HG02798 (cell line): ENCODE measurements around the gene DDC.
"Not testable (repeated sequence)": the region's sequence is repeated elsewhere in the genome, so short reads cannot be mapped to it uniquely, and the experiment has no call there.

ENCODE experiments used
- ATAC-seq: cut with Tn5 transposase; IDR thresholded peaks from one replicate; pipeline ENCODE4 v1.9.1; 2021; ENCODE audit warnings: mild to moderate bottlenecking; ENCODE audit not compliant: unreplicated experiment, poor library complexity

DDC gene

GRCh38 chr7:50557099-50557498 is 8.1 kb downstream of the DDC start:
- ATAC-seq: no peak

DNA sequence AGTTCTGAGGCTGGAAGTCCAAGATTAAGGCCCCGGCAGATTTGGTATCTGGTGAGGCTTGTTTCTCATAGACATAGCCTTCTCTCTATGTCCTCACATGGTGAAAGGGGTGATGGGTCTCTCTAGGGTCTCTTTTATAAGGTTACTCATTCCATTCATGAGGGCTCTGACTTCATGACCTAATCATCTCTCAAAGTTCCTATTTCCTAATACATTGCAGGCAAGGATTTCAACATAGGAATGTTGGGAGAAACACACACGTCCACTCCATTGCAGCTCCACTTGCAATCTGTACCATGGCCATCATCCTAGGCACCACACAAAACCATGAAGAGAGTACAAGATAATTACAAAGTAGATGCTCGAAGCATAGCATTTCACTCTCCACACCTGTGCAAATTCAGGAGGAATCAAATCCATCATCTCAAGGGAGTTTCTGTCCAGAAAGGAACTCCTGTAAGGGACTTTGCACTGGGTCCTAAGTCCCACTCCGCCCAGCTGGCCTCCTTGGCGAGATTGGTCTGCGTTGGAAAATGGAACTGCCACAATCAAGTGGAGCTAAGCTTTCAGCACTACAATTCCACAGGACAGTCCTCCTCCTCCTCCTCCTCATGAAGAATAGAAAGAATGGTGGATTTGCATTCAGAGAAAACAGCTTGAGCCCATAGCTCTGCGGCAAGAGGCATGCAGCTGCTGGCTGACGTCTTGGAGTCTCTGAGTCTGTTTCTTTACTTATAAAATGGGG is 8.8 kb downstream of the DDC start:
- no peak for ATAC-seq

- ATAC-seq: no peak
These were observed 9.5 kb downstream of the DDC start for GRCh38 chr7:50555594-50556140.

DNA sequence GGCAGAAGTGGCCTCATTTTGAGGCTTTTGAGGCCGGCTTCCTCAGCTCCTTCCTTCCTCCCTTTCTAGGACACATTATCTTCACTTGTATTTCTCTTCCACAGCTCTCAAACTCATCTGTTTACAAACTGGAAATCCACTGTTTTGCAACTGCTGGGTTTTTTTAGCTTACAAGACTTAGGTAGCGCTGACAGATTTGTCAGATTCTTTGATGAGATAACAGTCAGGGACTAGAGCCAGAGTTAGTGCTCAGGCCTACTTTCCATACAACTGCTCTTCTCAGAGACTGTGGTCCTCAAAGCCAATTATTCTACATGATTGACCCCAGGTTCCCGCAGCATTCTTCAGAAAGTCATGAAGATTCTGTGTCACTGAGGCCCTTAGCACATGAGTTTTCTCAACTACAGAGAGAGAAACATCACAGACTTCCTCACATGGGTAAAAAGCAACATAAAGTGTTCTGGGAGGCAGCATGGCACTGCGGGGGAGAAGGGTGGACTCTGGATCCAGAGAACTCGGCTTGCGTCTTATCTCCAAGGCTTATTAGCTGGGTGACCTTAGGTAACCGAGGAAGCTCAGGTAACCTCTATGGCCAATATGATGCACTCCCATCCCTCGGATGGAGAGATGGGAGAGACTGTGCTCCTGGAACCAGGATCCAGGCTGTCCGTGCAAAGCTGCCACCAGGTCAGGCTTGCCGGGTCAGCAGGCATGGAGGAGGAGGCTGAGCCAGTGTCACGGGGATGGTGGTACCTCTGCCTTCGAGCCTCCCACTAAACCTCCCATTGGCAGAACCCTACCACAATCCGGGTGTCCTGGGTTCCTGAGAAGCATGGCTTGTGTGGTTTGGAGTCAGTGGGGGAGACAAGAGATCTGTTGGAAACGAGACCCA is 10.5 kb downstream of the DDC start:
- no peak for ATAC-seq

DNA sequence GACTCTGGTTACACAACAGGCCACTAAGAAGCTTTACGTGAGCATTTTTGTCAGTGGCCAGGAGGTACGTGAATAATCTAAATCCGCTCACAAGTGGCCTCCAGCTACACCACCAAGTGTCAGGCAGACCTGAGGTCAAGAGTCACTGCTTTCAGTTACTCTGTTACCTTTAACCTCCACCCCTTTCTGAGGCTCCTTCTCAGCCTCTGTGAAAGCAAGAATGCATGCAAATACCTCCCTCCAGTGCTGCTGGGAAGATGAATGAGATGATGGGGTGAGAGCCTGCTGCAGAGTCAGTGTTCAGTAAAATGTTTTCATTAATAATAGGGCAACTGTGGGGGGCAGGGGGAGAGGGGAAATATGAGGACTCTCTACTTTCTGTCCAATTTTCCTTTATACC is 11.2 kb downstream of the DDC start:
- ATAC-seq: no peak

GRCh38 chr7:50552921-50553320 is 12.3 kb downstream of the DDC start:
- ATAC-seq: no peak

- ATAC-seq: no peak
These were observed 13.1 kb downstream of the DDC start for GRCh38 chr7:50552139-50552538.

- ATAC-seq: not testable (repeated sequence)
These were observed 19.6 kb downstream of the DDC start for GRCh38 chr7:50545613-50546012.

DNA sequence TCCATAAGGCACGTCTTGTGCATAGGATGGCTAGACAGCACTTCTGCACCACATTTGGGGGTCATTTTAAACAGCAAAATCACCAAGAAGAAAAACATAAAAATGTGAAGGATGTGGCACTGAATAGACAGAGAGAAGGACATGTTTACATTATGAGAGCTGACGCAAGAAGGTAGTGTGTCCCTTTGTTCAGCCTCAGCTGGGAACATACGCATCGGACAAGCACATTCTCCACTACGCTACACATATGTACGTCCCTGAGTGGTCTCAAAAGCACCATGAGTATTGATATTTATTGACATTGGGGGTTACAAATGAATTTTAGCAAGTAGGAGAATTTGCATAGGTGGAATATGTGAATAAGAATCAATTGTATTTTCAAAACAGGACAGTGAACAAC is 20.2 kb downstream of the DDC start:
- ATAC-seq: no peak

GRCh38 chr7:50543776-50544442 is 21.3 kb downstream of the DDC start:
- ATAC-seq: no peak

DNA sequence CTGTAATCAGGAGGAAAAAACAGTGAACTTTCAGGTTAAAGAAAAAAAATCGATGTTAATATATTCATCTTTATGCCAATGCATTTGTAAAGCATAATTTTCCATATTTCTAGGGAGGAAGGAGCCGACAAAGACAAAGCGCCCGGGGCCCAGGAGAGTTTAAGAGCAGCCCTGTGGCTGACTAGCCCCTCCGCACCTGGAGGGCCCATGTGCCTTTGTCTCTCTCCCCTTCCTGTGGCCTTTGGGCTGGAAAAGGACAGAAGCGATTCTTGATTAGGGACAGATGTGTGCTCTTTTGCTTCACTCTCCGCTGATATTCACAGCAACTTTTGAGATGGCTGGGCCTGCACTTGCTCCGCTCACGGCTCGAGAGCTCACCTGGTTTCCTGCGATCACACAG is 23.1 kb downstream of the DDC start:
- ATAC-seq: no peak

DNA sequence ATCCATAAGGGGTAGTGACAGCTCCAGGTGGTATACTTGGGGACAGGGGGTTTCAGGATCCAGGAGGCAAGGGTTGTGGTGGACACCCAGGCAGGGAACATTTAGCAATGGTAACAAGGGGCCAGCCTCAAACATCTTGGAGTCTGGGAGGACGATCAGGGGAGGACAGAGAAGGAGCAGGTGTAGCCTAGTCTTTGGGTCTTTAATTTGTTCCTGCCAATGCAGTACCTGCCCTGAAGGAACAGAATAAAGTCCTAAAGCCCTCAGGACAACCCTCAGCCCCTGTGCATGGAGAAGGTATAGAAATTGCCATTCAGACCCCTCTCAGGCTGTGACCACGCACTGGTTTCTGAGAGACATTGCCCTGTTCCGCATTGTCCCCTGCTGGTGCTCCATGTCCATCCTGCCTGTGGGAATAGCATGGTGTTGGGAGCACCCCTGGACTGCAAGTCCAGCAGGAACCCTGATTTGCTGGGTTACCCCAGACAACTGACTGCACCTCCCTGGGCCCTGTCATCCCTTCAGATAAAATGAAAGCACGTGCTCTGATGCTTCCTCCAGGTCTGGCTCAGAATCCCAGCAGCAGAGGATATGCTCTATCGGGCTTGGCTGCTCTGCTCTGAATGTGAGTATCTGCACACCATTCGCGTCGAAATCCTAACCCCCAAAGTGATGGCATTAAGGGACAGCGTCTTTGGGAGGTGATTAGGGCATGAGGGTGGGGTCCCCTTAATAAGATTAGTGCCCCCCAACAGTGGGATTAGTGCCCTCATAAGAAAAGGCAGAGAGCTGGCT is 24.2 kb downstream of the DDC start:
- no peak for ATAC-seq

DNA sequence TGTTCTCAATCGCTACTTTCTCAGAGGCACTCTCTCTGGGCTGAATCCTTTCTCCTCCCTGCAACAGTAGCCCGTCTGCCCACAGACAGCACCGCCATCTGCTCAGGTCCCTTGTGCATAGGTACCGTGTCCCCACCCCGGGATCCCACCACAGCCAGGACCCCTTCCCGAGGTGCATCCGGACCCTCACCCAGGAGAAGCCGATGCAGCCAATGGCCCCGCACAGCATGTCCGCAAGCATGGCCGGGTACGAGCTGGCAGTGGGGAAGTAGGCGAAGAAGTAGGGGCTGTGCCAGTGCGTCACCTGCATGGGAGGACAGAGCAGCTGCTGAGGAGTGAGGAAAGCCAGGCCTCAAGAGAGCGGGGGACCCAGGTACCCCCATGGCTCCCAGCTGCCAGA is 25.5 kb downstream of the DDC start:
- no peak for ATAC-seq

DNA sequence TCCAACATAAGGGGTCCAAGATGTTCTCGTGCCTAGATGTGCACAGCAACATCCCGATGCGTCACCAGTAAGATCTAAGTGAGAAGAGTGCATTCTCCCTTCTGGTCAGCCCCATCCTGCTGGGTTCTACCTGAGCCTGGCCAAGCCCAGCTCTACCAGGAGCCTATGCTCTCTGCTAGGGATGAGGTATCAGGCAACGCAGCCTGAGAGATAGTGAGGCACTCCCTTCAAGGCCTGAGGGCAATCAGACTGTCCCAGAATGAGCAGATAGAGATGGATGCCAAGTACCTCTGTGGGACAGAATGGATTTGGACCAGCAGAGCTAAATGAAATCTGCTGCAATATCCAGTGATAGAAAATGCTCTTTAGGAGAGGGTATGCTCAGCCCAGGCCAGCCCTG is 26.7 kb downstream of the DDC start:
- ATAC-seq: no peak

- ATAC-seq: no peak
These were observed 27.8 kb downstream of the DDC start for GRCh38 chr7:50537417-50537816.

- not testable (repeated sequence) for ATAC-seq
These were observed 29.9 kb downstream of the DDC start for GRCh38 chr7:50535291-50535711.

DNA sequence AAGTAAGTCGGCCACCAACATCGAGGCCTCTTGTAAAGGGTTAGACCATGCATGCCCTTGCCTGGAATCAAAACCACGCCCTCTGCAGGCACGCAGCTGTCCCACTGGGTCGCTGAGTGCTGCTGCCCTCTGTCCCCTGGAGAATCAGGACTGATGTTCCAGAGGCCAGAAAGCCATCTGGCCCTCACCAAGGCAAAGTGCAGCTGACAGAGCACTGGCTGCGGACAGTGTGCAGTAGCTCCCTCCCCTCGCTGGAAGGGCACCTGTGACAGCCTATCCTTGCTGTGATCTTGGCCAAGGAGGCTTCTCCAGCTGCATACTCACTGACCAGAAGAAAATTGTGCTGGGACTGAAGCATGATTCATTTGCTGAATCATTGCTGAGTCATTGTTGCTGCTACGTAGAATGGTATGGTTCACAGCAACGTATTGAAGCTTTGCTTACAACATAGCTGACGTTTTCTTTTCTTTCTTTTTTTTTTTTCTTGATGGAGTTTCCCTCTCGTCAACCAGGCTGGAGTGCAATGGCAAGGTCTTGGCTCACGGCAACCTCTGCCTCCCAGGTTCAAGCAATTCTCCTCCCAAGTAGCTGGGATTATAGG is 30.4 kb downstream of the DDC start:
- no peak for ATAC-seq

DNA sequence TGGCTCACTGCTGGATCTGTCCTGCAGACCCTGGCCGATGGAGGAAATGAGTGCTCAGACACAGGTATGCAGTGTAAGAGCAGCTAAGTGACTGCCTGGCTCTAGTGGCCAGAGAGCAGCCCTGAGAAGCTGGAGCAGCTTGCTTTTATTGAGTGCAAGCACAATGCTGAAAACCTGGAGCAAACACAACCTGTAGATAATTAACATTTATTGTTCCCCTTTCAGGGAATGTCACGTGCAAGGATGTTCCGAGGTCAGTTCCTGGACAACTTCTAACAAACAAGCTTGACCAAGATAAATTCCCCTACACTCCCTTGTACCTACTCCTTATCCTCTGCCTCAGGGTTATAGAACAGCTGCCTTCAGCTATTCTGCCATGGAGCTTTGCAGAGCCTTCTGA is 31.3 kb downstream of the DDC start:
- ATAC-seq: no peak

DNA sequence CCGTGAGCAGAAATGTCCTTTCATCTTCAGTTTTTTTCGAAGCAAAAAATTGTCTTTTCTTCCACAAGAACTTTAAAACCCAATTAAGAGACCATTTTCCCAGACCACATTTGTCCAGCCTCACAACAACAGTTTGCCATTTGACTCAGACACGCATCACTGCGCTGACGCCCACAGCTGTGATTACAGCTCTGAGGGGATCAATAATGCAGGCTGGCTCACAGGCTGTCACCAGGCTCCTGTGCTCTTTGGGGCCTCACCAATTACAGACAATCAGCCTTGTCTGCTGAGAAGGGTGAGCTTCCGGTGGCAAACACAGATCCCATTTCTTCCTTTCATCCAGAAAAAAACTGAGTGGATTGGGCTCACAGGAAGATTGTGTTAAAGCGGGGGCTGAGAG is 33.3 kb downstream of the DDC start:
- ATAC-seq: no peak
